GM13976 (cell line): ENCODE measurements around the gene LHFPL6.
A peak's percentile ranks its signal among the peaks of the same experiment; 100 is the strongest.

ENCODE experiments used
- DNase-seq: peaks from one replicate; pipeline ENCODE4 v3.0.0; 2012; ENCODE audit warnings: low spot score
- in situ Hi-C: fragments of 300-500 bp; cut with MboI; formaldehyde crosslinking; loops from one replicate; pipeline ENCODE4 v1.12.0; 2022; ENCODE audit warnings: low sequenced_read_pairs, mixed read lengths, inconsistent platforms; ENCODE audit not compliant: unreplicated experiment
- TF ChIP-seq, protein P1 (sequence below): IDR thresholded peaks from 2 replicates; pipeline ENCODE4 v1.5.1; 2012; ENCODE audit warnings: borderline replicate concordance, mild to moderate bottlenecking; ENCODE audit not compliant: insufficient read depth; ENCODE audit errors: extremely low read depth, missing control alignments, control extremely low read depth

The LHFPL6 gene

GRCh38 chr13:39631307-39631706 is 28.3 kb upstream of the LHFPL6 start:
- DNase-seq: no peak
- in situ Hi-C loops: no loop called here
- TF ChIP-seq, protein P1, sequence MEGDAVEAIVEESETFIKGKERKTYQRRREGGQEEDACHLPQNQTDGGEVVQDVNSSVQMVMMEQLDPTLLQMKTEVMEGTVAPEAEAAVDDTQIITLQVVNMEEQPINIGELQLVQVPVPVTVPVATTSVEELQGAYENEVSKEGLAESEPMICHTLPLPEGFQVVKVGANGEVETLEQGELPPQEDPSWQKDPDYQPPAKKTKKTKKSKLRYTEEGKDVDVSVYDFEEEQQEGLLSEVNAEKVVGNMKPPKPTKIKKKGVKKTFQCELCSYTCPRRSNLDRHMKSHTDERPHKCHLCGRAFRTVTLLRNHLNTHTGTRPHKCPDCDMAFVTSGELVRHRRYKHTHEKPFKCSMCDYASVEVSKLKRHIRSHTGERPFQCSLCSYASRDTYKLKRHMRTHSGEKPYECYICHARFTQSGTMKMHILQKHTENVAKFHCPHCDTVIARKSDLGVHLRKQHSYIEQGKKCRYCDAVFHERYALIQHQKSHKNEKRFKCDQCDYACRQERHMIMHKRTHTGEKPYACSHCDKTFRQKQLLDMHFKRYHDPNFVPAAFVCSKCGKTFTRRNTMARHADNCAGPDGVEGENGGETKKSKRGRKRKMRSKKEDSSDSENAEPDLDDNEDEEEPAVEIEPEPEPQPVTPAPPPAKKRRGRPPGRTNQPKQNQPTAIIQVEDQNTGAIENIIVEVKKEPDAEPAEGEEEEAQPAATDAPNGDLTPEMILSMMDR: no peak

DNA sequence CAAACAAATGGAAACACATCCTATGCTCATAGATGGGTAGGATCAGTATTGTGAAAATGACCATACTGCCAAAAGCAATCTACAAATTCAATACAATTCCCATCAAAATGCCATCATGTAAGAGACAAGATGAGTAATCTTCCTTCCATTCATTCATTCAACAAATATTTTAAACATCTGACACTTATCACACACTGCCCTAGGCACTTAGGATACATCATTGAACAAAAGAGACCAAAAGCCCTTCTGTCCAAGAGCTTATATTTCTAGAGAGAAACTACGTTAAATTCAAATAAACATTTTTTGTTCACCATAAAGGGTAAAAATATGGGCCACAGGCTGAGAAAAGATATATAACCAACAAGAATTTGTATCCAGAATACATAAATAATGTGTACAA is 20.5 kb upstream of the LHFPL6 start:
- TF ChIP-seq, protein P1: no peak
- DNase-seq: no peak
- in situ Hi-C loops: no loop called here

GRCh38 chr13:39618561-39618960 is 15.6 kb upstream of the LHFPL6 start:
- in situ Hi-C loops: no loop called here
- DNase-seq: no peak

DNA sequence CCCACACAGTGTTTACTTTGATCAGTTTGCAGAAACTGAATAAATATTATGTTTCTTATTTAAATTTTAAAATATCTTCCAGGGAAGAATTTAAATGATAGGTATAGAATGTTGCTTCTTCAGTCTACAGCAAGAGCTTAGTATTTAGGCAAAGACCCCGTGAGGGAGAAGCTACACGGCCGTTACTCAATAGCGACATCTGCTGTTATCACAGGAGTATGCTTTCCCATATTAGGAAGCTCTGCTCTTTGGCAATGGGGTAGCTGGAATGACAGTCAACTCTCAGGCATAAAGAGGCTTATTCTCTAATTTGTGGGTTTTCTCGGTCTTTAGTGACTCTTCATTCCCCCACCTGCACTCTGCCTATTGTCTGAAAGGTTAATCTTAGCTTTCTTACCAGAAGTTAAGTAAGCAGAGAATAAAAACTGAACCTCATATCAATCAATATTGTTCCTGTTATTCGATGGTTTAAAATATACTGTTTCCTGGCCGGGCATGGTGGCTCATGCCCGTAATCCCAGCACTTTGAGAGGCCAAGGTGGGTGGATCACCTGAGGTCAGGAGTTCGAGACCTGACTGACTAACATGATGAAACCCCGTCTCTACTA is 13.2 kb upstream of the LHFPL6 start:
- in situ Hi-C loops: no loop called here
- TF ChIP-seq, protein P1: peak; percentile 82
- DNase-seq: peak; percentile 70

More at GRCh38 chr13:39618561-39618960, 15.6 kb upstream of the LHFPL6 start:
- TF ChIP-seq, protein P1: no peak

- in situ Hi-C loops: no loop called here
- DNase-seq: peak; percentile 46
- TF ChIP-seq, protein P1: peak; percentile 55
Measured at GRCh38 chr13:39612023-39612637, 9.1 kb upstream of the LHFPL6 start.

GRCh38 chr13:39607876-39608275 is 4.9 kb upstream of the LHFPL6 start:
- TF ChIP-seq, protein P1: no peak
- in situ Hi-C loops: no loop called here
- no peak for DNase-seq

DNA sequence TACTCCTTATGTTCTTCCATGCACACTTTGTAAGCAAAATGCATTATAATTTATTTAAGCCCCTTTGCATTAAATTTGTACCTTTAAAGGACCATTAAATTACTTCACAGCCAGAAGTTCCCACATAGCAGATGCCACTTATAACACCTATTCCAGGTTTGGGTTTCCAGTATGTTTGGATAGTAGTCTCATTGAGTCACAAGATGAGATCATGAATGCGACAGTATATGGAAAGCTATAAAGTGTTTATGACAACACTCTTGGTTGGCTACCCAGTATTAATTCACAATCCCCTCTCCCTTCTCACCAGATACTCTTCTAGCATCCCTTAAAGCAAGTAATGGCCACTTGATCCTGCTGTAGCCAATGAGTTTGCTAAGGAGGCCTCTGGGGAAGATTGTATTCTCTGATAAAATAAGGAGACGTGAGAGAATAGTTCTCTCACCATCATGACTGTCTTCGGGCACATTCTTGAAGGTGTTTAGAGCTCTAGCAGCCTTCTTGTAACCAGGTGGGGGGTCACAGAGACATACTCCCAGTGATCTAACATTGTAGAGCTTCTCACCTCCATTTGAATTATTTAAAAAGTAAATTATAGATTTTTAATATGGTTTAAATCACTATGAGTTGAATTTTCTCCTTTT is 2.8 kb upstream of the LHFPL6 start:
- in situ Hi-C loops: no loop called here
- no peak for DNase-seq
- TF ChIP-seq, protein P1: no peak
